HEK293 (cell line): ENCODE data around the gene MRPL48.

Experiments used
- CTCF ChIP-seq: fragments of 450-650 bp; formaldehyde crosslinking; IDR thresholded peaks from 2 replicates; pipeline ENCODE4 v1.5.1; 2016; ENCODE audit warnings: missing biosample characterization, missing genetic modification characterization
- GFI1B ChIP-seq: fragments of 450-650 bp; formaldehyde crosslinking; IDR thresholded peaks from 2 replicates; pipeline ENCODE4 v1.5.1; 2016; ENCODE audit warnings: missing biosample characterization, missing genetic modification characterization
- HIC1 ChIP-seq: fragments of 450-650 bp; formaldehyde crosslinking; IDR thresholded peaks from 2 replicates; pipeline ENCODE4 v1.5.1; 2016; ENCODE audit warnings: missing biosample characterization, missing genetic modification characterization
- TSHZ1 ChIP-seq: fragments of 450-650 bp; formaldehyde crosslinking; IDR thresholded peaks from 2 replicates; pipeline ENCODE4 v1.5.1; 2016; ENCODE audit warnings: missing biosample characterization, missing genetic modification characterization, borderline replicate concordance
- ZNF24 ChIP-seq: fragments of 450-650 bp; formaldehyde crosslinking; IDR thresholded peaks from 2 replicates; pipeline ENCODE4 v1.5.1; 2016; ENCODE audit warnings: missing biosample characterization, missing genetic modification characterization
- ZNF324 ChIP-seq: fragments of 450-650 bp; formaldehyde crosslinking; IDR thresholded peaks from 2 replicates; pipeline ENCODE4 v1.5.1; 2016; ENCODE audit warnings: missing biosample characterization, missing genetic modification characterization
- ZNF510 ChIP-seq: fragments of 450-650 bp; formaldehyde crosslinking; IDR thresholded peaks from 2 replicates; pipeline ENCODE4 v1.5.1; 2018; ENCODE audit warnings: mild to moderate bottlenecking, missing genetic modification characterization, missing biosample characterization; ENCODE audit not compliant: insufficient replicate concordance
- ZNF561 ChIP-seq: fragments of 450-650 bp; IDR thresholded peaks from 2 replicates; pipeline ENCODE4 v1.5.1; 2018; ENCODE audit warnings: missing biosample characterization, missing genetic modification characterization, borderline replicate concordance
- ZNF629 ChIP-seq: fragments of 450-650 bp; formaldehyde crosslinking; IDR thresholded peaks from 2 replicates; pipeline ENCODE4 v1.5.1; 2017; ENCODE audit warnings: missing biosample characterization, missing genetic modification characterization
- ZSCAN30 ChIP-seq: fragments of 450-650 bp; IDR thresholded peaks from 2 replicates; pipeline ENCODE4 v1.5.1; 2018; ENCODE audit warnings: missing biosample characterization, mild to moderate bottlenecking, missing genetic modification characterization, moderate library complexity
- TF ChIP-seq, protein P1 (sequence below): IDR thresholded peaks from 2 replicates; pipeline ENCODE4 v1.6.1; 2011; ENCODE audit warnings: mild to moderate bottlenecking, low read depth, low read length, borderline replicate concordance
- TF ChIP-seq, protein P2 (sequence below): fragments of 450-650 bp; formaldehyde crosslinking; IDR thresholded peaks from 2 replicates; pipeline ENCODE4 v1.5.1; 2016; ENCODE audit warnings: missing biosample characterization, missing genetic modification characterization
- TF ChIP-seq, protein P3 (sequence below): fragments of 450-650 bp; formaldehyde crosslinking; IDR thresholded peaks from 2 replicates; pipeline ENCODE4 v1.5.1; 2016; ENCODE audit warnings: missing biosample characterization, missing genetic modification characterization, borderline replicate concordance
- TF ChIP-seq, protein P4 (sequence below): fragments of 450-650 bp; formaldehyde crosslinking; IDR thresholded peaks from 2 replicates; pipeline ENCODE4 v1.5.1; 2017; ENCODE audit warnings: missing biosample characterization, missing genetic modification characterization

GRCh38 chr11:73893041-73893440 lies 105.4 kb downstream of the MRPL48 start:
- TF ChIP-seq, protein P1, sequence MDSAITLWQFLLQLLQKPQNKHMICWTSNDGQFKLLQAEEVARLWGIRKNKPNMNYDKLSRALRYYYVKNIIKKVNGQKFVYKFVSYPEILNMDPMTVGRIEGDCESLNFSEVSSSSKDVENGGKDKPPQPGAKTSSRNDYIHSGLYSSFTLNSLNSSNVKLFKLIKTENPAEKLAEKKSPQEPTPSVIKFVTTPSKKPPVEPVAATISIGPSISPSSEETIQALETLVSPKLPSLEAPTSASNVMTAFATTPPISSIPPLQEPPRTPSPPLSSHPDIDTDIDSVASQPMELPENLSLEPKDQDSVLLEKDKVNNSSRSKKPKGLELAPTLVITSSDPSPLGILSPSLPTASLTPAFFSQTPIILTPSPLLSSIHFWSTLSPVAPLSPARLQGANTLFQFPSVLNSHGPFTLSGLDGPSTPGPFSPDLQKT: no peak
- TF ChIP-seq ZNF510 (tag by site-specific recombination) (no peak), CTCF (tag by site-specific recombination) (no peak), HIC1 (tag by site-specific recombination) (no peak), ZSCAN30 (tag by site-specific recombination) (no peak), ZNF561 (no peak), TSHZ1 (tag by site-specific recombination) (no peak), ZNF324 (no peak), ZNF629 (tag by site-specific recombination) (no peak), ZNF24 (tag by site-specific recombination) (no peak), GFI1B (tag by site-specific recombination) (no peak)
- TF ChIP-seq, protein P2, sequence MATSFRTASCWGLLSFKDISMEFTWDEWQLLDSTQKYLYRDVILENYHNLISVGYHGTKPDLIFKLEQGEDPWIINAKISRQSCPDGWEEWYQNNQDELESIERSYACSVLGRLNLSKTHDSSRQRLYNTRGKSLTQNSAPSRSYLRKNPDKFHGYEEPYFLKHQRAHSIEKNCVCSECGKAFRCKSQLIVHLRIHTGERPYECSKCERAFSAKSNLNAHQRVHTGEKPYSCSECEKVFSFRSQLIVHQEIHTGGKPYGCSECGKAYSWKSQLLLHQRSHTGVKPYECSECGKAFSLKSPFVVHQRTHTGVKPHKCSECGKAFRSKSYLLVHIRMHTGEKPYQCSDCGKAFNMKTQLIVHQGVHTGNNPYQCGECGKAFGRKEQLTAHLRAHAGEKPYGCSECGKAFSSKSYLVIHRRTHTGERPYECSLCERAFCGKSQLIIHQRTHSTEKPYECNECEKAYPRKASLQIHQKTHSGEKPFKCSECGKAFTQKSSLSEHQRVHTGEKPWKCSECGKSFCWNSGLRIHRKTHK (tag by site-specific recombination): no peak
- TF ChIP-seq, protein P3, sequence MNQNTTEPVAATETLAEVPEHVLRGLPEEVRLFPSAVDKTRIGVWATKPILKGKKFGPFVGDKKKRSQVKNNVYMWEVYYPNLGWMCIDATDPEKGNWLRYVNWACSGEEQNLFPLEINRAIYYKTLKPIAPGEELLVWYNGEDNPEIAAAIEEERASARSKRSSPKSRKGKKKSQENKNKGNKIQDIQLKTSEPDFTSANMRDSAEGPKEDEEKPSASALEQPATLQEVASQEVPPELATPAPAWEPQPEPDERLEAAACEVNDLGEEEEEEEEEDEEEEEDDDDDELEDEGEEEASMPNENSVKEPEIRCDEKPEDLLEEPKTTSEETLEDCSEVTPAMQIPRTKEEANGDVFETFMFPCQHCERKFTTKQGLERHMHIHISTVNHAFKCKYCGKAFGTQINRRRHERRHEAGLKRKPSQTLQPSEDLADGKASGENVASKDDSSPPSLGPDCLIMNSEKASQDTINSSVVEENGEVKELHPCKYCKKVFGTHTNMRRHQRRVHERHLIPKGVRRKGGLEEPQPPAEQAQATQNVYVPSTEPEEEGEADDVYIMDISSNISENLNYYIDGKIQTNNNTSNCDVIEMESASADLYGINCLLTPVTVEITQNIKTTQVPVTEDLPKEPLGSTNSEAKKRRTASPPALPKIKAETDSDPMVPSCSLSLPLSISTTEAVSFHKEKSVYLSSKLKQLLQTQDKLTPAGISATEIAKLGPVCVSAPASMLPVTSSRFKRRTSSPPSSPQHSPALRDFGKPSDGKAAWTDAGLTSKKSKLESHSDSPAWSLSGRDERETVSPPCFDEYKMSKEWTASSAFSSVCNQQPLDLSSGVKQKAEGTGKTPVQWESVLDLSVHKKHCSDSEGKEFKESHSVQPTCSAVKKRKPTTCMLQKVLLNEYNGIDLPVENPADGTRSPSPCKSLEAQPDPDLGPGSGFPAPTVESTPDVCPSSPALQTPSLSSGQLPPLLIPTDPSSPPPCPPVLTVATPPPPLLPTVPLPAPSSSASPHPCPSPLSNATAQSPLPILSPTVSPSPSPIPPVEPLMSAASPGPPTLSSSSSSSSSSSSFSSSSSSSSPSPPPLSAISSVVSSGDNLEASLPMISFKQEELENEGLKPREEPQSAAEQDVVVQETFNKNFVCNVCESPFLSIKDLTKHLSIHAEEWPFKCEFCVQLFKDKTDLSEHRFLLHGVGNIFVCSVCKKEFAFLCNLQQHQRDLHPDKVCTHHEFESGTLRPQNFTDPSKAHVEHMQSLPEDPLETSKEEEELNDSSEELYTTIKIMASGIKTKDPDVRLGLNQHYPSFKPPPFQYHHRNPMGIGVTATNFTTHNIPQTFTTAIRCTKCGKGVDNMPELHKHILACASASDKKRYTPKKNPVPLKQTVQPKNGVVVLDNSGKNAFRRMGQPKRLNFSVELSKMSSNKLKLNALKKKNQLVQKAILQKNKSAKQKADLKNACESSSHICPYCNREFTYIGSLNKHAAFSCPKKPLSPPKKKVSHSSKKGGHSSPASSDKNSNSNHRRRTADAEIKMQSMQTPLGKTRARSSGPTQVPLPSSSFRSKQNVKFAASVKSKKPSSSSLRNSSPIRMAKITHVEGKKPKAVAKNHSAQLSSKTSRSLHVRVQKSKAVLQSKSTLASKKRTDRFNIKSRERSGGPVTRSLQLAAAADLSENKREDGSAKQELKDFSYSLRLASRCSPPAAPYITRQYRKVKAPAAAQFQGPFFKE: no peak
- TF ChIP-seq, protein P4, sequence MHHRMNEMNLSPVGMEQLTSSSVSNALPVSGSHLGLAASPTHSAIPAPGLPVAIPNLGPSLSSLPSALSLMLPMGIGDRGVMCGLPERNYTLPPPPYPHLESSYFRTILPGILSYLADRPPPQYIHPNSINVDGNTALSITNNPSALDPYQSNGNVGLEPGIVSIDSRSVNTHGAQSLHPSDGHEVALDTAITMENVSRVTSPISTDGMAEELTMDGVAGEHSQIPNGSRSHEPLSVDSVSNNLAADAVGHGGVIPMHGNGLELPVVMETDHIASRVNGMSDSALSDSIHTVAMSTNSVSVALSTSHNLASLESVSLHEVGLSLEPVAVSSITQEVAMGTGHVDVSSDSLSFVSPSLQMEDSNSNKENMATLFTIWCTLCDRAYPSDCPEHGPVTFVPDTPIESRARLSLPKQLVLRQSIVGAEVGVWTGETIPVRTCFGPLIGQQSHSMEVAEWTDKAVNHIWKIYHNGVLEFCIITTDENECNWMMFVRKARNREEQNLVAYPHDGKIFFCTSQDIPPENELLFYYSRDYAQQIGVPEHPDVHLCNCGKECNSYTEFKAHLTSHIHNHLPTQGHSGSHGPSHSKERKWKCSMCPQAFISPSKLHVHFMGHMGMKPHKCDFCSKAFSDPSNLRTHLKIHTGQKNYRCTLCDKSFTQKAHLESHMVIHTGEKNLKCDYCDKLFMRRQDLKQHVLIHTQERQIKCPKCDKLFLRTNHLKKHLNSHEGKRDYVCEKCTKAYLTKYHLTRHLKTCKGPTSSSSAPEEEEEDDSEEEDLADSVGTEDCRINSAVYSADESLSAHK: no peak
